Measurements from ENCODE around the gene CSTF1. TPM values are rescaled to one million over a fixed set of nuclear protein-coding genes. Genes with fewer than 3 reads are reported as not detected.

CSTF1 gene
- total and polyA plus RNA-seq, 2 of the 8 experiments (the other 6 are each of a cell fraction or from before 2014, with no cell fraction given), result 59.4 to 83.5 TPM

DNA sequence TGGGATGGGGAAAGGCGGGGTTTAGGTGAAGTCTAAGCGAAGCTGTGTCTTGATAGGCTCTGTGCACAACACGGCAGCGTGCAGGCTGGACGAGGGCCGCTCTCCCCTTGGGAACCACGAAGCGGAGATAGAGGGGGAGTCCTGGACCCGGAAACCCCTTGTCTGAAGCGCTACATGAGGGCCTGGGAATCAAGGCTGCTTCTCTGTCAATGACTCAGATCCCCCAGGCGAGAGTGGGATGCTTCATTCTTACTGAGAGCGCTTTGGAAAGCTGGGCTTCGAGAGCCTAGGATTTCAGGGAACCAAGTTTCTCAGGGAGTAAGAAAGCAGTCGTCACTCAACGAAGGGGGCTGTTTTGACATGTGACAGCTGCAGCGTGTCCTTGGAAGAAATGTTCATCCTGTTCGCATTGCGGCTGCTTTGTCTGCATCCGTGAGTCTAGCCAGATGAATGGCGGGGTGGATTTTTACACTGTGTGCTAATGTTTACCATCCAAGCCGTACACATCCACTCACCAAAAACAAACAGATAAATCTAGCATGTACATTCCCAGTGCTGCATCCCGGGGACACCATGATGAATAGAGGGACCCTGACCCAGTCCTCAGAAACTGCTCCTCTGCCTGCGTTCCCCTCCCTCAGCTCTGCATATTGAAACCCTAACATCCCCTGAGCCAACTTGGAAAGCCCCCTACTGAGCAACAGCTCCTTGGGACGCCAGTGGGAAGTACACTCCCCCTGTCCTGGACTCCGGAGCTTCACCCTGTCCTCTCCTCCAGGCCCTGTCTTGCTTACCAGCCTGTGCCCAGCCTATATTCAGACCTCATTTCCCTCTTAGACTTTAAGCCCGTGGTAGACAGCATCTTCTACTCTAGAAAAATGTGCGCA is 51.5 kb downstream of the CSTF1 start:
- Histone ChIP-seq H4K8ac (ENCODE audit: extremely low read depth, insufficient read depth, low read length) (no peak overlapping the region; the same call in 1 of the 2 replicates), H3K4me1 (replicated peaks in 1 of 4; ENCODE audit: control insufficient read depth in 3 of 4, insufficient read depth in 4 of 4, low read length in 3 of 4) (peaks cover 0 to 5% (median 4%) of the 10 kb centered on the region in 4 experiments; a peak in 5 of 7 replicates), H3K36me3 (ENCODE audit: control insufficient read depth in 2 of 4, insufficient read depth in 4 of 4, low read length in 3 of 4) (no peaks in the 10 kb centered on the region), H3K23me2 (ENCODE audit: low read depth, low read length) (no peaks in the 10 kb centered on the region), H3K4ac (replicated peaks; ENCODE audit: insufficient read length, low read depth, low read length) (no peak overlapping the region), H4K5ac (ENCODE audit: insufficient read length, low read depth, low read length) (no peak overlapping the region), H2BK12ac (ENCODE audit: low read depth, low read length) (no peak overlapping the region), H3K4me3 (ENCODE audit: extremely low read depth in 1 of 4, insufficient read depth in 2 of 4, low read depth in 3 of 4, low read length in 4 of 4) (no peak overlapping the region), H2BK20ac (ENCODE audit: low read length) (no peak overlapping the region), H2BK15ac (ENCODE audit: low read length) (no peak overlapping the region), H3K18ac (ENCODE audit: extremely low read depth, low read length) (no peak overlapping the region), H2AFZ (ENCODE audit: low read length) (peak overlapping the region; percentile 58; the same call in 1 of the 2 replicates), H2BK120ac (replicated peaks; ENCODE audit: low read depth, low read length) (no peak overlapping the region), H3K9me3 (ENCODE audit: insufficient read depth in 2 of 2, low read depth in 1 of 2, low read length in 1 of 2) (no peaks in the 10 kb centered on the region), H2AK5ac (ENCODE audit: low read depth, low read length) (no peak overlapping the region), H3K56ac (replicated peaks; ENCODE audit: insufficient read length, low read depth, low read length) (no peak overlapping the region), H3K79me2 (ENCODE audit: control insufficient read depth in 1 of 2, insufficient read depth in 2 of 2, low read length in 2 of 2) (no peaks in the 10 kb centered on the region), H4K91ac (replicated peaks; ENCODE audit: insufficient read length, low read length) (no peak overlapping the region), H3K23ac (ENCODE audit: insufficient read length) (no peak overlapping the region), H3K14ac (ENCODE audit: insufficient read length) (no peak overlapping the region), H4K20me1 (replicated peaks in 1 of 2; ENCODE audit: control insufficient read depth in 1 of 2, insufficient read depth in 2 of 2, low read length in 2 of 2) (peaks cover 0 to 2% of the 10 kb centered on the region in 2 experiments), H3K79me1 (ENCODE audit: low read depth, low read length) (no peaks in the 10 kb centered on the region), H3K27ac (ENCODE audit: low read depth, low read length) (no peak overlapping the region), H2BK5ac (ENCODE audit: low read depth, low read length) (no peak overlapping the region), H3K9ac (replicated peaks in 1 of 4; ENCODE audit: extremely low read depth in 1 of 4, low read depth in 3 of 4, low read length in 3 of 4) (no peak overlapping the region; a peak in 1 of 7 replicates), H3K27me3 (replicated peaks in 1 of 4; ENCODE audit: control insufficient read depth in 3 of 4, extremely low read depth in 1 of 4, insufficient read depth in 3 of 4, low read length in 3 of 4) (no peaks in the 10 kb centered on the region), H3K4me2 (ENCODE audit: insufficient read depth in 1 of 2, low read depth in 2 of 2, low read length in 2 of 2) (no peak overlapping the region)
- POLR2A ChIA-PET (ENCODE audit: partially characterized antibody), result no interaction called here
- CTCF ChIA-PET (ENCODE audit: partially characterized antibody), result interaction anchor here (1.0 to 1.3 kb wide), 3 partner anchors 14 to 43 kb away, joined by 3 to 4 read pairs (median 3); no protein-coding TSS in a partner anchor
- DNase-seq (ENCODE audit: low read depth in 1 of 2, low spot score in 2 of 2) (no peak), FAIRE-seq (no peak)
- 85% methylated on average over 26 of the region's 27 CpGs; no CpG with 5 or more reads in 1 of the 2 experiments for WGBS, 2 experiments (ENCODE audit: extremely low coverage in 1 of 2, insufficient coverage in 1 of 2, insufficient read length in 1 of 2, insufficient replicate concordance in 2 of 2, low coverage in 1 of 2, low lambda C conversion rate in 2 of 2, missing lambda C conversion rate in 1 of 2)
- TF ChIP-seq SP1 (IDR thresholded peaks at IDR 0.05; ENCODE audit: low read depth, low read length), result no peak
- no peak for TF ChIP-seq ASH2L (IDR thresholded peaks at IDR 0.05; ENCODE audit: low read length)
- no peak for TF ChIP-seq SRF (IDR thresholded peaks at IDR 0.05; ENCODE audit: low read depth, low read length)
- TF ChIP-seq CBX8 (IDR thresholded peaks at IDR 0.05; ENCODE audit: borderline replicate concordance, low read depth, low read length), result no peak
